AG04450 (cell line): ENCODE data around the gene ADCK2. TPM values are rescaled to one million over a fixed set of nuclear protein-coding genes. Genes with fewer than 3 reads are reported as not detected.

Source experiments
- CTCF ChIA-PET: fragments of 300-600, 350-600 bp; formaldehyde crosslinking; extraction: SDS; loops from one replicate; lab custom pipeline; 2022; ENCODE audit warnings: antibody characterized with exemption, inconsistent platforms; lab: Charles Lee
- POLR2A ChIA-PET: fragments of 350-600 bp; formaldehyde crosslinking; extraction: SDS; loops from one replicate; lab custom pipeline; 2021; ENCODE audit warnings: antibody characterized with exemption, inconsistent platforms; lab: Yijun Ruan, JAX
- DNase-seq: peaks from one replicate; pipeline ENCODE4 v3.0.0-alpha.2; 2011; ENCODE audit warnings: low read depth, low spot score
- H3K27ac ChIP-seq: one replicate; pipeline ENCODE4 v1.5.1; 2012; ENCODE audit warnings: low read depth, low read length, control low read depth
- H3K27me3 ChIP-seq: one replicate; pipeline ENCODE4 v1.6.0; 2012; ENCODE audit warnings: low read length; ENCODE audit not compliant: control insufficient read depth, insufficient read depth
- H3K4me3 ChIP-seq: 2 replicates; pipeline ENCODE4 v1.5.1; 2011; ENCODE audit warnings: mild to moderate bottlenecking, low read depth, low read length, control low read depth
- H3K9me3 ChIP-seq: 2 replicates; pipeline ENCODE4 v1.5.1; 2012; ENCODE audit warnings: low read length; ENCODE audit not compliant: control insufficient read depth, insufficient read depth
- CTCF ChIP-seq: IDR thresholded peaks from 2 replicates; pipeline ENCODE4 v1.5.1; 2011; ENCODE audit warnings: low read depth, low read length, control low read depth, inconsistent platforms
- polyA plus RNA-seq: library from polyadenylated mRNA; depleted of rRNA; stranded (reverse); fragments of >200 nt; gene quantifications from 2 replicates; pipeline ENCODE4 v1.2.3, GENCODE V29; 2011; rRNA removed
- small RNA-seq: library from RNA; depleted of rRNA; stranded (forward); fragments of <200 nt; gene quantifications from one replicate; pipeline ENCODE3, GENCODE V24; 2012; ENCODE audit warnings: low read depth; ENCODE audit not compliant: insufficient read length

Gene ADCK2
- polyA plus RNA-seq, 1 experiment: 8.2 TPM

GRCh38 chr7:140744005-140744404 lies 71.3 kb downstream of the ADCK2 start:
- no peak for DNase-seq
- Histone ChIP-seq H3K27ac (no peak overlapping the region), H3K4me3 (no peak overlapping the region), H3K9me3 (no peaks in the 10 kb centered on the region), H3K27me3 (no peaks in the 10 kb centered on the region)
- TF ChIP-seq CTCF: no peak
- CTCF ChIA-PET: interaction anchor here (0.9 to 2.1 kb wide), 2 partner anchors 18 to 67 kb away, joined by 4 to 8 read pairs; no protein-coding TSS in a partner anchor
- POLR2A ChIA-PET: no interaction called here

Small RNAs within 50 kb of the gene (small RNA-seq; reads per million reads assigned to genes)
- not detected for gene RN7SL771P

Other genes starting within 250 kb of the ADCK2 start
- 63.7 and 71.6 TPM in 2 replicates for gene MKRN1, start 193.4 kb upstream of the ADCK2 start, polyA plus RNA-seq
- gene DENND2A, start 32.1 kb upstream of the ADCK2 start, polyA plus RNA-seq: 40.8 and 45.8 TPM in 2 replicates
- 195 and 218 TPM in 2 replicates for gene NDUFB2, start 23.8 kb downstream of the ADCK2 start, polyA plus RNA-seq